LHCN-M2 (cell line): Measurements from ENCODE around the gene G2E3. TPM values are rescaled to one million over a fixed set of nuclear protein-coding genes. Genes with fewer than 3 reads are reported as not detected.
"Not testable (repeated sequence)": the region's sequence is repeated elsewhere in the genome, so short reads cannot be mapped to it uniquely, and the experiment has no call there.

ENCODE experiments used
- DNase-seq: peaks from one replicate; pipeline ENCODE4 v3.0.0-alpha.2; 2012; ENCODE audit warnings: low read depth
- polyA plus RNA-seq: library from polyadenylated mRNA; unstranded; fragments of >200 nt; gene quantifications from one replicate; pipeline ENCODE4 v1.2.1, GENCODE V29; 2012; ENCODE audit warnings: missing spikeins
- total RNA-seq: library from RNA; depleted of rRNA; stranded (reverse); fragments of >200 nt; gene quantifications from 2 replicates; pipeline ENCODE4 v1.2.3, GENCODE V29; 2014; rRNA removed

G2E3 gene
- total RNA-seq: 29.0 and 34.9 TPM in 2 replicates
- 6.0 TPM for polyA plus RNA-seq

- DNase-seq: peak; percentile 87
These were observed at the start of gene G2E3 for GRCh38 chr14:30558675-30559555. Gene G2E3, plus strand, starts transcription at chr14:30559158. Its CDS starts 21,922 bp downstream, at chr14:30581080.

- no peak for DNase-seq
These were observed 41.2 kb upstream of the G2E3 start for GRCh38 chr14:30517737-30518136.

- DNase-seq: no peak
These were observed 39.9 kb upstream of the G2E3 start for GRCh38 chr14:30518867-30519560.

- DNase-seq: no peak
These were observed 39.0 kb upstream of the G2E3 start for GRCh38 chr14:30519961-30520360.

GRCh38 chr14:30520536-30520935, 38.4 kb upstream of the G2E3 start:
- DNase-seq: no peak

GRCh38 chr14:30521899-30522736, 36.8 kb upstream of the G2E3 start:
- DNase-seq: peak; percentile 35

GRCh38 chr14:30525833-30526232, 33.1 kb upstream of the G2E3 start:
- peak; percentile 4 for DNase-seq

GRCh38 chr14:30527196-30527595, 31.8 kb upstream of the G2E3 start:
- DNase-seq: no peak

GRCh38 chr14:30528119-30528518, 30.8 kb upstream of the G2E3 start:
- no peak for DNase-seq

- DNase-seq: no peak
These were observed 29.9 kb upstream of the G2E3 start for GRCh38 chr14:30528778-30529642.

- no peak for DNase-seq
These were observed 26.7 kb upstream of the G2E3 start for GRCh38 chr14:30532264-30532663.

- no peak for DNase-seq
These were observed 25.8 kb upstream of the G2E3 start for GRCh38 chr14:30533126-30533525.

GRCh38 chr14:30541318-30541717, 17.6 kb upstream of the G2E3 start:
- no peak for DNase-seq

GRCh38 chr14:30546735-30547134, 12.2 kb upstream of the G2E3 start:
- DNase-seq: not testable (repeated sequence)

GRCh38 chr14:30547388-30548048, 11.4 kb upstream of the G2E3 start:
- DNase-seq: no peak

GRCh38 chr14:30550335-30550734, 8.6 kb upstream of the G2E3 start:
- peak; percentile 31 for DNase-seq

GRCh38 chr14:30551460-30551859, 7.5 kb upstream of the G2E3 start:
- DNase-seq: no peak

GRCh38 chr14:30553311-30553989, 5.5 kb upstream of the G2E3 start:
- peak; percentile 69 for DNase-seq

- DNase-seq: no peak
These were observed 640 bp upstream of the G2E3 start for GRCh38 chr14:30558362-30558674.

GRCh38 chr14:30559638-30560091, 707 bp downstream of the G2E3 start:
- peak; percentile 73 for DNase-seq
